Spleen (tissue), 7 donors: Measurements from ENCODE around the gene TEAD3.

Experiments used
- POLR2A ChIP-seq, 3 donors: fragments of 450-650 bp; IDR thresholded peaks; one replicate each; pipeline ENCODE4 v1.5.1; 2017; ENCODE audit warnings: antibody characterized with exemption in 3 of 3, mild to moderate bottlenecking in 1 of 3
- TF ChIP-seq, protein P1 (sequence below), 11 experiments: fragments of 200-600 bp in 7 of 11; fragments of 450-650 bp in 4 of 11; sonication (generic) in 4 of 11; IDR thresholded peaks in 8 of 11; conservative IDR thresholded peaks in 3 of 11; 1 replicate in 7 of 11; 2 replicates in 4 of 11; pipeline versions ENCODE4 v1.4.0 to v1.8.0; 2016 to 2021; ENCODE audit warnings: antibody characterized with exemption in 11 of 11, inconsistent platforms in 4 of 11, mild to moderate bottlenecking in 1 of 11
- donor health status: DM: no; HTN: no; CAD: no; lungs with moderate emphysema.
- donor health status: DM: no; HTN: no; CAD: no.
- donor health status: DM: no; HTN: no; CAD: no.

DNA sequence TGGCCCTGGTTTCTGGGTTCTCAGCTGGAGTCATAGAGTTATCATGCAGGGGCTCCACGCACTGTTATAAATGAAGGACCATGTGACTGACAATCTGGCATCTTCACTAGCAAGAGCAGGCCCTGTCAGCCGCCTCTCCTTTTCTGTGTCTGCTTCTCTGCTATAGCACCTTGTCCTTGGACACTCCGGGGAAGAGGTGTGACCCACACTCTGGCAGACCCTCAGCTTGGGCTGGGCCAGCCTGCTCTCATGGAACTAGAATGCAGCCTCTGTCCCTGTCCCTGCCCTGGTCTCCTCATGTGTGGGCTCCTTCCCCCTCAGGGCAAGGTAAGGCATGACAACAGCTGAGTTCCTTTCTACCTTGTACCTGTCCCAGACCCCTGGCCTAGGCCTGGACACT lies 55.7 kb downstream of the TEAD3 start:
- TF ChIP-seq POLR2A (IDR thresholded peaks at IDR 0.05) = no peak
- TF ChIP-seq, protein P1, sequence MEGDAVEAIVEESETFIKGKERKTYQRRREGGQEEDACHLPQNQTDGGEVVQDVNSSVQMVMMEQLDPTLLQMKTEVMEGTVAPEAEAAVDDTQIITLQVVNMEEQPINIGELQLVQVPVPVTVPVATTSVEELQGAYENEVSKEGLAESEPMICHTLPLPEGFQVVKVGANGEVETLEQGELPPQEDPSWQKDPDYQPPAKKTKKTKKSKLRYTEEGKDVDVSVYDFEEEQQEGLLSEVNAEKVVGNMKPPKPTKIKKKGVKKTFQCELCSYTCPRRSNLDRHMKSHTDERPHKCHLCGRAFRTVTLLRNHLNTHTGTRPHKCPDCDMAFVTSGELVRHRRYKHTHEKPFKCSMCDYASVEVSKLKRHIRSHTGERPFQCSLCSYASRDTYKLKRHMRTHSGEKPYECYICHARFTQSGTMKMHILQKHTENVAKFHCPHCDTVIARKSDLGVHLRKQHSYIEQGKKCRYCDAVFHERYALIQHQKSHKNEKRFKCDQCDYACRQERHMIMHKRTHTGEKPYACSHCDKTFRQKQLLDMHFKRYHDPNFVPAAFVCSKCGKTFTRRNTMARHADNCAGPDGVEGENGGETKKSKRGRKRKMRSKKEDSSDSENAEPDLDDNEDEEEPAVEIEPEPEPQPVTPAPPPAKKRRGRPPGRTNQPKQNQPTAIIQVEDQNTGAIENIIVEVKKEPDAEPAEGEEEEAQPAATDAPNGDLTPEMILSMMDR (IDR thresholded peaks at IDR 0.05 in 8 of 11, conservative IDR thresholded peaks at IDR 0.05 in 3 of 11) = no peak
